ENCODE measurements around the gene TMPRSS11D. TPM values are rescaled to one million over a fixed set of nuclear protein-coding genes. Genes with fewer than 3 reads are reported as not detected.

Gene TMPRSS11D
- total and polyA plus RNA-seq, 8 donors: 0.11 to 0.48 (median 0.27) TPM; not detected in 2

DNA sequence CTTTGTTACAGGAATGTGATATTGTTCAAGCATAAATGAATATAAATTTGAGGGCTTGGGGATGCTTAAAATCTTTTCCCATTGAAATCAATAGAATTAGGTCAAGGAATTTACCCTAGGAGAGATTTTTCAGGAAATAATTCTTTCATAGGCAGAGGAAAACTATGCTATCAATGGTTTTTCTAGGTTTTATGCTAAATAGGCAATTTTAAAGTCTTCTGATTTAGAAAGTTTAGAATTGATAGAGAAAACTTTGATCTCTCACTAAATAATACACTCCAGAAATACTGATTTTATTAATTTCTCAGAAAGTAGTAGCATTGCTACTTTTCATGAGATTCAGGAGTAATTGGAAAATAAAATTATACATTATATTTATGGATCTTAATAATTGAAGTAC, 93.1 kb downstream of the TMPRSS11D start:
- peaks cover 0 to 1% of the 10 kb centered on the region in 2 donors for H3K9me3 ChIP-seq
- H3K4me1 ChIP-seq: no peaks in the 10 kb centered on the region
- H3K36me3 ChIP-seq: no peaks in the 10 kb centered on the region
- TF ChIP-seq, protein P1, sequence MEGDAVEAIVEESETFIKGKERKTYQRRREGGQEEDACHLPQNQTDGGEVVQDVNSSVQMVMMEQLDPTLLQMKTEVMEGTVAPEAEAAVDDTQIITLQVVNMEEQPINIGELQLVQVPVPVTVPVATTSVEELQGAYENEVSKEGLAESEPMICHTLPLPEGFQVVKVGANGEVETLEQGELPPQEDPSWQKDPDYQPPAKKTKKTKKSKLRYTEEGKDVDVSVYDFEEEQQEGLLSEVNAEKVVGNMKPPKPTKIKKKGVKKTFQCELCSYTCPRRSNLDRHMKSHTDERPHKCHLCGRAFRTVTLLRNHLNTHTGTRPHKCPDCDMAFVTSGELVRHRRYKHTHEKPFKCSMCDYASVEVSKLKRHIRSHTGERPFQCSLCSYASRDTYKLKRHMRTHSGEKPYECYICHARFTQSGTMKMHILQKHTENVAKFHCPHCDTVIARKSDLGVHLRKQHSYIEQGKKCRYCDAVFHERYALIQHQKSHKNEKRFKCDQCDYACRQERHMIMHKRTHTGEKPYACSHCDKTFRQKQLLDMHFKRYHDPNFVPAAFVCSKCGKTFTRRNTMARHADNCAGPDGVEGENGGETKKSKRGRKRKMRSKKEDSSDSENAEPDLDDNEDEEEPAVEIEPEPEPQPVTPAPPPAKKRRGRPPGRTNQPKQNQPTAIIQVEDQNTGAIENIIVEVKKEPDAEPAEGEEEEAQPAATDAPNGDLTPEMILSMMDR (IDR thresholded peaks at IDR 0.05): no peak
- no peaks in the 10 kb centered on the region for H3K27me3 ChIP-seq
- H3K4me3 ChIP-seq: no peak overlapping the region
- no peak for ATAC-seq
- intact Hi-C loops (cut with DNase I): no loop called here
- no peak for DNase-seq
- no peak overlapping the region for H3K27ac ChIP-seq

DNA sequence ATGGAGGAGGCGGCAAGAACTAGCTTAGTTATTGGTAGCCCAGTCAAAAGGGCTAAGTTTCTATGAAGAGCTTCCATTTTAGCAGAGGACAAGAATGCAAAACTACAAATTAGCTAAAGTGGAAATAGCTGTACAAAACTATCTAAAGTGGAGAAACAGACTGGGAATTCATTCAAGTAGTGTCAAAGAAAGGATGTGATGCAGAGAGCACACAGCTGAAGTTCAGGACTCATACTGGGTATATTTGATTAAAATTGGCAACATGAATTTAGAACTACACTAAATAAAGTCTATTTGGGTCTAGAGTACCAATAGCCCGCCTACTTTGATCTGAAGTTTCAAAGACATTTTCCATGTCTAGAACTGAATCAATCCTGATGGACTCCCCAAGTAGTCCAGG, 96.5 kb downstream of the TMPRSS11D start:
- Histone ChIP-seq H3K36me3 (no peaks in the 10 kb centered on the region), H3K27ac (no peak overlapping the region), H3K27me3 (no peaks in the 10 kb centered on the region), H3K4me1 (no peaks in the 10 kb centered on the region), H3K4me3 (no peak overlapping the region), H3K9me3 (peaks cover 0 to 1% of the 10 kb centered on the region in 2 donors)
- intact Hi-C loops (cut with DNase I): no loop called here
- DNase-seq (peak in 2 of 4 donors; percentile 55 to 65), ATAC-seq (no peak)
- TF ChIP-seq, protein P1 (IDR thresholded peaks at IDR 0.05): no peak

DNA sequence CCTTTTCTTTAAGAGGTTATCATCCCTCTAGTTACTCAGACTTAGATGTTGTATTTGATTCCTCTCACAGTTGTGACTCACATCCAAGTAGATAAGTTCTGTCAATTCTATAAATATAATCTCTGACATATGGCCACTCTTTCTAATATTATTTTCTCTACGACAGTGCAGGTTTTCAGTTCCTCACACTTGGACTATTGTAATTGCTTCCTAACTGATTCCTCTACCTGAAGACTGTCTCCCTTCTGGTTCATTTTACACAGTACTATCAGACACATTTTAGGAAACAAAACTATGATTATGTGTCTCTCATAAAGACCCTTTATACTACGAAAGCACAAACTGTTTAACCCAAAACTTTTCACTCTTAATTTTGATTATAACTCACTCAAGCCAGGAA, 98.3 kb downstream of the TMPRSS11D start:
- intact Hi-C loops (cut with DNase I): no loop called here
- H3K9me3 ChIP-seq: no peaks in the 10 kb centered on the region
- no peaks in the 10 kb centered on the region for H3K4me1 ChIP-seq
- no peak overlapping the region for H3K27ac ChIP-seq
- no peaks in the 10 kb centered on the region for H3K27me3 ChIP-seq
- DNase-seq: no peak
- TF ChIP-seq, protein P1 (IDR thresholded peaks at IDR 0.05): no peak
- no peak overlapping the region for H3K4me3 ChIP-seq
- H3K36me3 ChIP-seq: no peaks in the 10 kb centered on the region
- no peak for ATAC-seq

DNA sequence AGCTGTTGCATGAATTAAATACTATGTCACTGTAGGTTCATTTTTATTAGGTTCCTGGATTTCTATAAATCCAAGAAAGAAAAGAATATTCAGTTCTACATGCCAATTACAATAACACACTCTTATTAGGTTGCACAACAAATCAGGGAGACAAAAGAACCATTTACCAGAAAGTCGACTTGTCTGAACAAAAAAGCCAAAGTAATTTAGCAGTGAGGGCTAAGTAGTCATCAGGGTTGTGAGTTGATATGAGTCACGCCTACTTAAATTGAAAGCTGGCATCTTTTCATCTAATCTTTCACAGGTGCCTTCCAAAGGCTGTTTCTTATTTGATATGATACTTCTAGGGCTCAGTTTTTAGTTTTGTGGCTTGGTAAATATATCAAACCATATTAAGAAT, 104.2 kb downstream of the TMPRSS11D start:
- H3K36me3 ChIP-seq: no peaks in the 10 kb centered on the region
- no peaks in the 10 kb centered on the region for H3K4me1 ChIP-seq
- no peak overlapping the region for H3K4me3 ChIP-seq
- intact Hi-C loops (cut with DNase I): no loop called here
- no peaks in the 10 kb centered on the region for H3K9me3 ChIP-seq
- H3K27ac ChIP-seq: no peak overlapping the region
- ATAC-seq (no peak), DNase-seq (no peak)
- TF ChIP-seq, protein P1 (IDR thresholded peaks at IDR 0.05): no peak
- H3K27me3 ChIP-seq: no peaks in the 10 kb centered on the region

DNA sequence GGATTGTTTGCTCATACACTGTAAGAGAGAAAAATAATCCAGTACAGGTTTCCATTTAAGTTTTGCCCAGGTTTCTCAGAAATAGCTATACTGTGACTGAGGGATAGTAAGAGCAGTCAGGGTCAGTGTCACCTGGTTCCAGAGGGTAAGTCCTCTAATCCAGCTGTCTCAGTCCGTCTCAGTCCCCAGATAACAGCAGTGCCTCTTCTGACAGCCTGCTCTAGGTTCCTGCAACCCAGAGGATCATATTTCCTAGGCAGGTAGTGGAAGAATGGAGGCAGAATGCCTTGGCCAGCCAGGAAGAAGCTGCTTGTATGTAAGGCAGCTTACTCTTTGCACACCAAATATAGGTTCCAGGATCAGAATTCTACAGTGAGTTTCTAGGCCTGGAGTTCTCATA, 107.1 kb downstream of the TMPRSS11D start:
- ATAC-seq (no peak), DNase-seq (no peak)
- TF ChIP-seq, protein P1 (IDR thresholded peaks at IDR 0.05): no peak
- Histone ChIP-seq H3K4me3 (no peak overlapping the region), H3K4me1 (no peaks in the 10 kb centered on the region), H3K27me3 (no peaks in the 10 kb centered on the region), H3K9me3 (no peaks in the 10 kb centered on the region), H3K27ac (no peak overlapping the region), H3K36me3 (no peaks in the 10 kb centered on the region)
- intact Hi-C loops (cut with DNase I): no loop called here

Other genes with a start within 250 kb of the TMPRSS11D start
- gene UBA6, start 182.8 kb downstream of the TMPRSS11D start, total RNA-seq: 10 to 100 TPM; 57.6 to 62.6 TPM
- 10 to 100 TPM; 61.6 to 80.9 (median 64.8) TPM for gene UBA6, start 182.8 kb downstream of the TMPRSS11D start, polyA plus RNA-seq (ENCODE audit: insufficient read length in 6 of 6)
- not detected for gene GNRHR, start 129.6 kb downstream of the TMPRSS11D start, total RNA-seq
- gene GNRHR, start 129.6 kb downstream of the TMPRSS11D start, polyA plus RNA-seq (ENCODE audit: insufficient read length in 6 of 6): 1 to 10 TPM in 1 of 6 donors, under 1 TPM in 5; 0.66 to 1.3 (median 0.72) TPM
- gene TMPRSS11A, start 79.5 kb upstream of the TMPRSS11D start, total RNA-seq: not detected
- under 1 TPM; 0.04 to 0.15 (median 0.09) TPM for gene TMPRSS11A, start 79.5 kb upstream of the TMPRSS11D start, polyA plus RNA-seq (ENCODE audit: insufficient read length in 6 of 6)
- not detected for gene TMPRSS11F, start 245.9 kb upstream of the TMPRSS11D start, total RNA-seq
- under 1 TPM in 3 of 6 donors, not detected in 3; 0.07 to 0.18 (median 0.10) TPM for gene TMPRSS11F, start 245.9 kb upstream of the TMPRSS11D start, polyA plus RNA-seq (ENCODE audit: insufficient read length in 6 of 6)

Measured in left lung (tissue), 10 donors.